CD14-positive monocyte (primary cell): ENCODE results near the gene SLC37A2. TPM values are rescaled to one million over a fixed set of nuclear protein-coding genes. Genes with fewer than 3 reads are reported as not detected.

Source experiments
- DNase-seq, 3 donors: peaks; one replicate each; pipeline ENCODE4 v3.0.0-alpha.2; 2011 to 2022
- H2AFZ ChIP-seq: 2 replicates; pipeline ENCODE4 v1.6.0; 2012; ENCODE audit warnings: mild to moderate bottlenecking, low read depth, low read length, inconsistent platforms; ENCODE audit not compliant: insufficient read depth, poor library complexity, severe bottlenecking
- H3K27ac ChIP-seq, 2 donors: 1 replicate in 1 of 2; 2 replicates in 1 of 2; pipeline ENCODE4 v1.5.1; 2012 to 2013; ENCODE audit warnings: low read length in 2 of 2, control low read depth in 1 of 2, inconsistent platforms in 1 of 2, low read depth in 1 of 2, mild to moderate bottlenecking in 1 of 2
- H3K27me3 ChIP-seq, 2 donors: one replicate each; pipeline versions ENCODE4 v1.6.0 to v1.6.1; 2011 to 2013; ENCODE audit warnings: low read length in 2 of 2; ENCODE audit not compliant: control insufficient read depth in 2 of 2, insufficient read depth in 2 of 2
- H3K36me3 ChIP-seq, 2 donors: replicated peaks in 1 of 2; 1 replicate in 1 of 2; 2 replicates in 1 of 2; pipeline versions ENCODE4 v1.5.1 to v1.6.1; 2012 to 2013; ENCODE audit warnings: low read length in 2 of 2, control low read depth in 1 of 2, inconsistent platforms in 1 of 2, mild to moderate bottlenecking in 1 of 2; ENCODE audit not compliant: insufficient read depth in 2 of 2, control insufficient read depth in 1 of 2
- H3K4me1 ChIP-seq, 2 donors: 1 replicate in 1 of 2; 2 replicates in 1 of 2; pipeline versions ENCODE4 v1.5.1 to v1.6.1; 2012 to 2013; ENCODE audit warnings: low read length in 2 of 2, control low read depth in 1 of 2, inconsistent platforms in 1 of 2, mild to moderate bottlenecking in 1 of 2, moderate library complexity in 1 of 2; ENCODE audit not compliant: insufficient read depth in 2 of 2, control insufficient read depth in 1 of 2
- H3K4me2 ChIP-seq: replicated peaks from 2 replicates; pipeline ENCODE3; 2012; ENCODE audit warnings: low read length, moderate library complexity, mild to moderate bottlenecking; ENCODE audit not compliant: poor library complexity, severe bottlenecking; ENCODE audit errors: extremely low read depth
- H3K4me3 ChIP-seq, 3 experiments: fragments of 200-600 bp in 1 of 3; sonication (generic) in 1 of 3; replicated peaks in 1 of 3; 1 replicate in 2 of 3; 2 replicates in 1 of 3; pipeline ENCODE4 v1.5.1; 2011 to 2013; ENCODE audit warnings: low read length in 3 of 3, mild to moderate bottlenecking in 3 of 3, control low read depth in 2 of 3, low read depth in 2 of 3, inconsistent platforms in 1 of 3, moderate library complexity in 1 of 3
- H3K79me2 ChIP-seq: 2 replicates; pipeline ENCODE4 v1.6.0; 2012; ENCODE audit warnings: mild to moderate bottlenecking, control low read depth, inconsistent platforms, low read length, moderate library complexity; ENCODE audit not compliant: insufficient read depth
- H3K9ac ChIP-seq: 2 replicates; pipeline ENCODE4 v1.6.0; 2017; ENCODE audit warnings: low read length, mild to moderate bottlenecking; ENCODE audit not compliant: insufficient read depth, poor library complexity, severe bottlenecking
- H3K9me3 ChIP-seq, 2 donors: replicated peaks in 1 of 2; 1 replicate in 1 of 2; 2 replicates in 1 of 2; pipeline versions ENCODE4 v1.5.1 to v1.6.1; 2012 to 2013; ENCODE audit warnings: low read length in 2 of 2, control low read depth in 1 of 2; ENCODE audit not compliant: control insufficient read depth in 1 of 2, insufficient read depth in 1 of 2
- H4K20me1 ChIP-seq: 2 replicates; pipeline ENCODE4 v1.6.0; 2012; ENCODE audit warnings: mild to moderate bottlenecking, low read length, control low read depth, moderate library complexity; ENCODE audit not compliant: insufficient read depth
- H3K27ac Mint-ChIP-seq, 7 donors: one replicate each; pipeline ENCODE4 v1.8.0; 2020; ENCODE audit warnings: mild to moderate bottlenecking in 7 of 7, mixed read lengths in 7 of 7, moderate library complexity in 6 of 7, inconsistent platforms in 2 of 7
- H3K27me3 Mint-ChIP-seq, 3 donors: one replicate each; pipeline ENCODE4 v1.8.0; 2021 to 2022; ENCODE audit warnings: low read depth in 3 of 3, mild to moderate bottlenecking in 3 of 3, mixed read lengths in 3 of 3, moderate library complexity in 3 of 3, inconsistent platforms in 1 of 3
- H3K36me3 Mint-ChIP-seq, 2 donors: one replicate each; pipeline ENCODE4 v1.8.0; 2020; ENCODE audit warnings: mixed read lengths in 2 of 2, inconsistent platforms in 1 of 2, mild to moderate bottlenecking in 1 of 2
- H3K4me1 Mint-ChIP-seq: one replicate; pipeline ENCODE4 v1.8.0; 2020; ENCODE audit warnings: mild to moderate bottlenecking, mixed read lengths
- H3K4me3 Mint-ChIP-seq, 2 donors: one replicate each; pipeline ENCODE4 v1.8.0; 2020; ENCODE audit warnings: mild to moderate bottlenecking in 2 of 2, mixed read lengths in 2 of 2, moderate library complexity in 1 of 2
- H3K9me3 Mint-ChIP-seq, 7 donors: one replicate each; pipeline ENCODE4 v1.8.0; 2020 to 2022; ENCODE audit warnings: mixed read lengths in 7 of 7, mild to moderate bottlenecking in 6 of 7, moderate library complexity in 6 of 7, inconsistent platforms in 2 of 7
- WGBS: methylation state at CpG from one replicate; pipeline ENCODE4 v1.1.5; 2013; ENCODE audit warnings: missing lambda C conversion rate; ENCODE audit not compliant: insufficient coverage; 5-methylcytosine and 5-hydroxymethylcytosine counted together
- intact Hi-C, 2 donors: fragments of 100-400 bp; cut with micrococcal nuclease; formaldehyde crosslinking; loops; one replicate each; pipeline versions ENCODE4 v1.15.0 to v1.15.1; 2023
- polyA plus RNA-seq, 3 donors: library from polyadenylated mRNA; depleted of rRNA in 1 of 3; unstranded in 2 of 3; stranded (reverse) in 1 of 3; fragments of 300-500 nt in 2 of 3; fragments of >200 nt in 1 of 3; fragmentation: Illumina TruSeq in 2 of 3; gene quantifications; 1 replicate in 2 of 3; 2 replicates in 1 of 3; pipeline ENCODE4 v1.2.3, GENCODE V29; 2012 to 2021
- TF ChIP-seq, protein P1 (sequence below): fragments of 200-600 bp; IDR thresholded peaks from one replicate; pipeline ENCODE4 v1.8.0; 2022; ENCODE audit warnings: antibody characterized with exemption, mild to moderate bottlenecking

SLC37A2 gene
- polyA plus RNA-seq, 3 donors: 70.8 to 81.5 (median 78.9) TPM

DNA sequence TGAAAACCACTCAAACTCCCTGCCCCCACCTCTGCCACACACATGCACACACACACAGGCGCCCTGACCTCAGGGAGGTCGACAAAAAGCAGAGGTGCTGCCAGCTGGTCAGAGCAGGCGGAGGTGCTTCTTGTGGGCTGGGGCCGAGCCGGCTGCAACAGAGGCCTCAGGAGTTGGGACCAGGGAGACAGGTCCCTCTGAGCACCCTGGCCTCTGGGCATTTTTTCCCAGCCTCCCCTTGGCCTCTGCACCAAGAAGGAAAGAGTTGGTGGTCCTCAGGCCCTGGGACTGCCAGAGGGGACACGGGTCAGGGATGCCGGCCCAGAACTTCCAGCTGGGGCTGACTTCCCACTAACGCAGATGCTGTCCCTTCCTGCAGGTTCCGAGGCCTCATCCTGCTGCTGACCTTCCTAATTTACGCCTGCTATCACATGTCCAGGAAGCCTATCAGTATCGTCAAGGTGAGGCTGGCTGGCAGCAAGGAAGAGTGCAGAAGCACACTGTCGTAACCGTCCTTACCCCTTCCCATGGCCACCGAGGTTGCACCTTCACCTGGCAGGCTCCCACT lies 13.4 kb downstream of the SLC37A2 start:
- no peak for DNase-seq
- peaks cover 71 to 85% of the 10 kb centered on the region in 2 donors for H3K36me3 Mint-ChIP-seq
- H3K27ac Mint-ChIP-seq: peak overlapping the region in 4 of 7 donors; percentile 30 to 99 (median 88)
- Histone ChIP-seq H3K4me1 (peaks cover 66 to 76% of the 10 kb centered on the region in 2 donors), H3K4me2 (no peak overlapping the region), H3K27me3 (no peaks in the 10 kb centered on the region), H3K79me2 (peaks cover 25% of the 10 kb centered on the region), H2AFZ (no peak overlapping the region), H3K27ac (peak overlapping the region in 1 of 2 donors; percentile 50), H3K4me3 (no peak overlapping the region), H3K36me3 (peaks cover 37 to 63% of the 10 kb centered on the region in 2 donors), H3K9ac (no peak overlapping the region), H3K9me3 (no peaks in the 10 kb centered on the region), H4K20me1 (no peaks in the 10 kb centered on the region)
- WGBS: 89% methylated on average over 11 of the region's 14 CpGs
- peaks cover 67% of the 10 kb centered on the region for H3K4me1 Mint-ChIP-seq
- H3K27me3 Mint-ChIP-seq: peaks cover 0 to 8% (median 7%) of the 10 kb centered on the region in 3 donors
- intact Hi-C loops: no loop called here
- TF ChIP-seq, protein P1, sequence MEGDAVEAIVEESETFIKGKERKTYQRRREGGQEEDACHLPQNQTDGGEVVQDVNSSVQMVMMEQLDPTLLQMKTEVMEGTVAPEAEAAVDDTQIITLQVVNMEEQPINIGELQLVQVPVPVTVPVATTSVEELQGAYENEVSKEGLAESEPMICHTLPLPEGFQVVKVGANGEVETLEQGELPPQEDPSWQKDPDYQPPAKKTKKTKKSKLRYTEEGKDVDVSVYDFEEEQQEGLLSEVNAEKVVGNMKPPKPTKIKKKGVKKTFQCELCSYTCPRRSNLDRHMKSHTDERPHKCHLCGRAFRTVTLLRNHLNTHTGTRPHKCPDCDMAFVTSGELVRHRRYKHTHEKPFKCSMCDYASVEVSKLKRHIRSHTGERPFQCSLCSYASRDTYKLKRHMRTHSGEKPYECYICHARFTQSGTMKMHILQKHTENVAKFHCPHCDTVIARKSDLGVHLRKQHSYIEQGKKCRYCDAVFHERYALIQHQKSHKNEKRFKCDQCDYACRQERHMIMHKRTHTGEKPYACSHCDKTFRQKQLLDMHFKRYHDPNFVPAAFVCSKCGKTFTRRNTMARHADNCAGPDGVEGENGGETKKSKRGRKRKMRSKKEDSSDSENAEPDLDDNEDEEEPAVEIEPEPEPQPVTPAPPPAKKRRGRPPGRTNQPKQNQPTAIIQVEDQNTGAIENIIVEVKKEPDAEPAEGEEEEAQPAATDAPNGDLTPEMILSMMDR: no peak
- no peak overlapping the region for H3K4me3 Mint-ChIP-seq
- peaks cover 0 to 2% (median 0%) of the 10 kb centered on the region in 7 donors for H3K9me3 Mint-ChIP-seq

DNA sequence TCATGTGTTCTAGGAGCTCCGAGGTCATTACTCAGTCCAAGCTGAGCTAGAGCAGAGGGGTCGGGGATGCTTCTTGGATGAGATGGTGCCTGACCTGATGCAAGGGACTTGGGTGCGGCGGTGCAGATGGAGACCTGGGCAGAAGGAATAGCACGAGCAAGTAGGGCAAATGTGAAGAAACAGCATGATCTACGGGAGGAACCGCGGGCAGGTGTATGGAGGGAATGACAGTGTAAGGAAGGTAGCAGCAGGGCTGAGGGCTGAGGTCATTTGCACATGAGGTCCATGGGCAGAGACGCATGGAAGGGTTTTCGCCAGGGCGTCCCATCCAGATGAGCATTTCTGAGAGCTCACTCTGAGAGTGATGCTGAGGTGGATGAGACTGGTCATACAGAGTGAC lies 14.9 kb downstream of the SLC37A2 start:
- Mint-ChIP-seq H3K4me3 (no peak overlapping the region), H3K9me3 (peaks cover 0 to 2% (median 0%) of the 10 kb centered on the region in 7 donors), H3K4me1 (peaks cover 59% of the 10 kb centered on the region), H3K27me3 (peaks cover 0 to 8% (median 4%) of the 10 kb centered on the region in 3 donors), H3K27ac (peak overlapping the region; percentile 3 to 77 (median 53)), H3K36me3 (peaks cover 78 to 91% of the 10 kb centered on the region in 2 donors)
- no peak for DNase-seq
- 98% methylated on average over 11 of the region's 11 CpGs for WGBS
- TF ChIP-seq, protein P1: no peak
- H2AFZ ChIP-seq: no peak overlapping the region
- H3K9me3 ChIP-seq: no peaks in the 10 kb centered on the region
- H3K27me3 ChIP-seq: no peaks in the 10 kb centered on the region
- H3K79me2 ChIP-seq: peaks cover 13% of the 10 kb centered on the region
- H3K27ac ChIP-seq: no peak overlapping the region
- peaks cover 53 to 78% of the 10 kb centered on the region in 2 donors for H3K36me3 ChIP-seq
- intact Hi-C loops: no loop called here
- H4K20me1 ChIP-seq: no peaks in the 10 kb centered on the region
- H3K4me3 ChIP-seq: no peak overlapping the region
- H3K9ac ChIP-seq: no peak overlapping the region
- H3K4me1 ChIP-seq: peaks cover 50 to 60% of the 10 kb centered on the region in 2 donors
- no peak overlapping the region for H3K4me2 ChIP-seq
